Adipocyte (in vitro differentiated cells): ENCODE measurements around the gene HIVEP3.

Experiments
- DNase-seq: peaks from one replicate; pipeline ENCODE4 v3.0.0-alpha.2; 2015; ENCODE audit warnings: low read depth
- H3K27me3 ChIP-seq: replicated peaks from 2 replicates; pipeline ENCODE4 v1.7.0; 2013; ENCODE audit warnings: mild to moderate bottlenecking, low read length, moderate library complexity; ENCODE audit not compliant: control insufficient read depth, insufficient read depth
- H3K36me3 ChIP-seq: 2 replicates; pipeline ENCODE4 v1.7.0; 2013; ENCODE audit warnings: low read length, mild to moderate bottlenecking, moderate library complexity; ENCODE audit not compliant: control insufficient read depth, insufficient read depth, severe bottlenecking
- H3K4me1 ChIP-seq: 2 replicates; pipeline ENCODE4 v1.7.0; 2013; ENCODE audit warnings: mild to moderate bottlenecking, low read length, moderate library complexity; ENCODE audit not compliant: control insufficient read depth, insufficient read depth
- H3K4me3 ChIP-seq: 2 replicates; pipeline ENCODE4 v1.7.0; 2013; ENCODE audit warnings: mild to moderate bottlenecking, low read length, moderate library complexity
- H3K9ac ChIP-seq: 2 replicates; pipeline ENCODE4 v1.7.0; 2013; ENCODE audit warnings: mild to moderate bottlenecking, low read length, moderate library complexity
- H3K9me3 ChIP-seq: 2 replicates; pipeline ENCODE4 v1.7.0; 2013; ENCODE audit warnings: mild to moderate bottlenecking, low read length, moderate library complexity; ENCODE audit not compliant: control insufficient read depth

The HIVEP3 gene

GRCh38 chr1:41599912-41600311 lies 318.8 kb downstream of the HIVEP3 start:
- peaks cover 7% of the 10 kb centered on the region for H3K9me3 ChIP-seq
- peak; percentile 20 for DNase-seq
- no peaks in the 10 kb centered on the region for H3K4me1 ChIP-seq
- no peak overlapping the region for H3K4me3 ChIP-seq
- H3K36me3 ChIP-seq = no peaks in the 10 kb centered on the region
- H3K27me3 ChIP-seq = no peaks in the 10 kb centered on the region
- H3K9ac ChIP-seq = no peak overlapping the region

GRCh38 chr1:41598325-41598724 lies 320.4 kb downstream of the HIVEP3 start:
- Histone ChIP-seq H3K27me3 (no peaks in the 10 kb centered on the region), H3K4me1 (no peaks in the 10 kb centered on the region), H3K4me3 (no peak overlapping the region), H3K9me3 (peaks cover 7% of the 10 kb centered on the region), H3K36me3 (no peaks in the 10 kb centered on the region), H3K9ac (no peak overlapping the region)
- no peak for DNase-seq

GRCh38 chr1:41592451-41593125 lies 326.1 kb downstream of the HIVEP3 start:
- no peak overlapping the region for H3K4me3 ChIP-seq
- no peak overlapping the region for H3K9ac ChIP-seq

GRCh38 chr1:41591891-41592290 lies 326.8 kb downstream of the HIVEP3 start:
- no peaks in the 10 kb centered on the region for H3K27me3 ChIP-seq
- no peaks in the 10 kb centered on the region for H3K36me3 ChIP-seq
- no peak overlapping the region for H3K9ac ChIP-seq
- H3K4me1 ChIP-seq = no peaks in the 10 kb centered on the region
- DNase-seq = no peak
- peaks cover 6% of the 10 kb centered on the region for H3K9me3 ChIP-seq
- no peak overlapping the region for H3K4me3 ChIP-seq

More at GRCh38 chr1:41592451-41593125, 326.1 kb downstream of the HIVEP3 start:
- H3K27me3 ChIP-seq = no peaks in the 10 kb centered on the region
- H3K36me3 ChIP-seq = no peaks in the 10 kb centered on the region
- no peaks in the 10 kb centered on the region for H3K4me1 ChIP-seq
- H3K9me3 ChIP-seq = peaks cover 6% of the 10 kb centered on the region
- DNase-seq = no peak

GRCh38 chr1:41590331-41590730 lies 328.4 kb downstream of the HIVEP3 start:
- no peaks in the 10 kb centered on the region for H3K36me3 ChIP-seq
- no peak for DNase-seq
- no peak overlapping the region for H3K9ac ChIP-seq
- H3K27me3 ChIP-seq = no peaks in the 10 kb centered on the region
- H3K4me3 ChIP-seq = no peak overlapping the region
- peaks cover 6% of the 10 kb centered on the region for H3K9me3 ChIP-seq
- H3K4me1 ChIP-seq = no peaks in the 10 kb centered on the region

- H3K9me3 ChIP-seq = peaks cover 6% of the 10 kb centered on the region
- H3K27me3 ChIP-seq = no peaks in the 10 kb centered on the region
- no peak overlapping the region for H3K9ac ChIP-seq
- no peaks in the 10 kb centered on the region for H3K36me3 ChIP-seq
- no peak overlapping the region for H3K4me3 ChIP-seq
- H3K4me1 ChIP-seq = no peaks in the 10 kb centered on the region
- DNase-seq = no peak
Observed at GRCh38 chr1:41589395-41589794, 329.3 kb downstream of the HIVEP3 start.

GRCh38 chr1:41588334-41588875 lies 330.3 kb downstream of the HIVEP3 start:
- no peaks in the 10 kb centered on the region for H3K4me1 ChIP-seq
- H3K9me3 ChIP-seq = peaks cover 6% of the 10 kb centered on the region
- H3K4me3 ChIP-seq = no peak overlapping the region
- no peak overlapping the region for H3K9ac ChIP-seq
- no peak for DNase-seq
- H3K36me3 ChIP-seq = no peaks in the 10 kb centered on the region
- H3K27me3 ChIP-seq = no peaks in the 10 kb centered on the region

- H3K9me3 ChIP-seq = peaks cover 6% of the 10 kb centered on the region
- no peaks in the 10 kb centered on the region for H3K36me3 ChIP-seq
- no peak overlapping the region for H3K4me3 ChIP-seq
- H3K9ac ChIP-seq = no peak overlapping the region
- H3K4me1 ChIP-seq = no peaks in the 10 kb centered on the region
- no peak for DNase-seq
- H3K27me3 ChIP-seq = no peaks in the 10 kb centered on the region
Observed at GRCh38 chr1:41587791-41588190, 330.9 kb downstream of the HIVEP3 start.

- Histone ChIP-seq H3K4me3 (no peak overlapping the region), H3K9me3 (peaks cover 6% of the 10 kb centered on the region), H3K27me3 (no peaks in the 10 kb centered on the region), H3K4me1 (no peaks in the 10 kb centered on the region), H3K36me3 (no peaks in the 10 kb centered on the region), H3K9ac (no peak overlapping the region)
- no peak for DNase-seq
Observed at GRCh38 chr1:41586230-41586629, 332.5 kb downstream of the HIVEP3 start.

GRCh38 chr1:41583658-41584547 lies 334.8 kb downstream of the HIVEP3 start:
- Histone ChIP-seq H3K9ac (no peak overlapping the region), H3K4me3 (no peak overlapping the region), H3K27me3 (no peaks in the 10 kb centered on the region), H3K9me3 (no peaks in the 10 kb centered on the region), H3K4me1 (no peaks in the 10 kb centered on the region), H3K36me3 (no peaks in the 10 kb centered on the region)
- no peak for DNase-seq

- H3K36me3 ChIP-seq = no peaks in the 10 kb centered on the region
- H3K4me1 ChIP-seq = no peaks in the 10 kb centered on the region
- no peak for DNase-seq
- no peaks in the 10 kb centered on the region for H3K27me3 ChIP-seq
- H3K9ac ChIP-seq = no peak overlapping the region
- H3K4me3 ChIP-seq = no peak overlapping the region
- no peaks in the 10 kb centered on the region for H3K9me3 ChIP-seq
Observed at GRCh38 chr1:41582851-41583657, 335.7 kb downstream of the HIVEP3 start.
